ENCODE measurements around the gene LZTS3. TPM values are rescaled to one million over a fixed set of nuclear protein-coding genes. Genes with fewer than 3 reads are reported as not detected.

Gene LZTS3
- total and polyA plus RNA-seq, 2 of the 13 experiments (the other 11 are each of a cell fraction or from before 2014, with no cell fraction given) = 10.1 to 31.3 TPM

DNA sequence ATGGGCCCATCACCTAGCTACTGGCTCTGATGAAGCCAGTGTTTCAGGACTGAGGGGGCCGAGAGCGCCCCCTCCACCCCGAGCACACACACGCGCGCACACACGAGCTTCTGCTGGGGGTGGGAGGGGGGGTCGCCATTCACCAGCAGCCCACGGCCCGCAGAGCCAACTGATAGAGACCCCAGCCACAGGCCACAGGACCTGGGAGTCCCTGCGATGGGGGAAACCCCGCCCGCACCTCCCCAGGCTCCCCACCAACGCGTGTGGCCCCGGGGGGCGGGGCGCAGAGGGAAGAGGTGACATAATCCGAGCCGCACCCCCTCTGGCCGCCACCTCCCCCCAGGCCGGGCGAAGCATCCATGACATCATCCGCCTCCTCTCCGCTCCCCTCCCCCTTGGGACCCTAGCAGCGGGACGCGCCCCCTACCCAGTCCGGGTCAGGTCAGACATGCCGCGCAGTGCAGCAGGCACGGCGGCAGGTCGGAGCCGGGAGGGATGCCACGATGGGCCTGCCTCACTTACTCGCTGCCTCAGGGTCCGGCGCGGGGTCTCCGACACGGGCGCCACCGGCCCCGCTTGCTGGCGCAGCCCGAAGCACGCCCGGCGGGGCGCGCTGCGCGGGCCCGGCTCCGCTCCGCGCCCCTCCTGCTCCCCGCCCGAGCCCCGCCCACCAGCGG, at the start of gene LZTS3 (continued):
- TF ChIP-seq, protein P1, sequence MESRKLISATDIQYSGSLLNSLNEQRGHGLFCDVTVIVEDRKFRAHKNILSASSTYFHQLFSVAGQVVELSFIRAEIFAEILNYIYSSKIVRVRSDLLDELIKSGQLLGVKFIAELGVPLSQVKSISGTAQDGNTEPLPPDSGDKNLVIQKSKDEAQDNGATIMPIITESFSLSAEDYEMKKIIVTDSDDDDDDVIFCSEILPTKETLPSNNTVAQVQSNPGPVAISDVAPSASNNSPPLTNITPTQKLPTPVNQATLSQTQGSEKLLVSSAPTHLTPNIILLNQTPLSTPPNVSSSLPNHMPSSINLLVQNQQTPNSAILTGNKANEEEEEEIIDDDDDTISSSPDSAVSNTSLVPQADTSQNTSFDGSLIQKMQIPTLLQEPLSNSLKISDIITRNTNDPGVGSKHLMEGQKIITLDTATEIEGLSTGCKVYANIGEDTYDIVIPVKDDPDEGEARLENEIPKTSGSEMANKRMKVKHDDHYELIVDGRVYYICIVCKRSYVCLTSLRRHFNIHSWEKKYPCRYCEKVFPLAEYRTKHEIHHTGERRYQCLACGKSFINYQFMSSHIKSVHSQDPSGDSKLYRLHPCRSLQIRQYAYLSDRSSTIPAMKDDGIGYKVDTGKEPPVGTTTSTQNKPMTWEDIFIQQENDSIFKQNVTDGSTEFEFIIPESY (CRISPR knock-in tag; IDR thresholded peaks at IDR 0.05) = no peak
- TF ChIP-seq ZNF747 (CRISPR knock-in tag; IDR thresholded peaks at IDR 0.05; ENCODE audit: borderline replicate concordance) (peak; percentile 25), RNF2 (conservative IDR thresholded peaks at IDR 0.05; ENCODE audit: low read depth) (no peak), ZNF605 (CRISPR knock-in tag; IDR thresholded peaks at IDR 0.05) (0 out of 2 replicates have a peak, but pooled peaks have one; percentile 29), SMC3 (IDR thresholded peaks at IDR 0.05; ENCODE audit: low read length) (no peak), ELF1 (CRISPR knock-in tag; IDR thresholded peaks at IDR 0.05) (no peak), ZNF10 (CRISPR knock-in tag; IDR thresholded peaks at IDR 0.05; ENCODE audit: borderline replicate concordance, low read depth) (0 out of 2 replicates have a peak, but pooled peaks have one; percentile 84), PCBP1 (IDR thresholded peaks at IDR 0.05; ENCODE audit: borderline replicate concordance, low read depth, low read length) (0 out of 2 replicates have a peak, but pooled peaks have one; percentile 70), ZSCAN29 (CRISPR knock-in tag; conservative IDR thresholded peaks at IDR 0.05) (no peak), PRMT3 (CRISPR knock-in tag; IDR thresholded peaks at IDR 0.05; ENCODE audit: borderline replicate concordance, low read depth) (no peak), ZFP41 (CRISPR knock-in tag; IDR thresholded peaks at IDR 0.05; ENCODE audit: borderline replicate concordance) (peak; percentile 85; the same call in 1 of the 2 replicates), TOPORS (CRISPR knock-in tag; IDR thresholded peaks at IDR 0.05) (0 out of 2 replicates have a peak, but pooled peaks have one; percentile 25), ATF2 (CRISPR knock-in tag; IDR thresholded peaks at IDR 0.05) (peak; percentile 81), RAD21 (CRISPR knock-in tag; IDR thresholded peaks at IDR 0.05) (peak; percentile 49), ZNF484 (CRISPR knock-in tag; IDR thresholded peaks at IDR 0.05; ENCODE audit: borderline replicate concordance, low read depth) (0 out of 2 replicates have a peak, but pooled peaks have one; percentile 25), ARID3A (IDR thresholded peaks at IDR 0.05; ENCODE audit: low read depth, low read length) (no peak), SALL2 (CRISPR knock-in tag; IDR thresholded peaks at IDR 0.05) (peak; percentile 89)
- TF ChIP-seq, protein P2, sequence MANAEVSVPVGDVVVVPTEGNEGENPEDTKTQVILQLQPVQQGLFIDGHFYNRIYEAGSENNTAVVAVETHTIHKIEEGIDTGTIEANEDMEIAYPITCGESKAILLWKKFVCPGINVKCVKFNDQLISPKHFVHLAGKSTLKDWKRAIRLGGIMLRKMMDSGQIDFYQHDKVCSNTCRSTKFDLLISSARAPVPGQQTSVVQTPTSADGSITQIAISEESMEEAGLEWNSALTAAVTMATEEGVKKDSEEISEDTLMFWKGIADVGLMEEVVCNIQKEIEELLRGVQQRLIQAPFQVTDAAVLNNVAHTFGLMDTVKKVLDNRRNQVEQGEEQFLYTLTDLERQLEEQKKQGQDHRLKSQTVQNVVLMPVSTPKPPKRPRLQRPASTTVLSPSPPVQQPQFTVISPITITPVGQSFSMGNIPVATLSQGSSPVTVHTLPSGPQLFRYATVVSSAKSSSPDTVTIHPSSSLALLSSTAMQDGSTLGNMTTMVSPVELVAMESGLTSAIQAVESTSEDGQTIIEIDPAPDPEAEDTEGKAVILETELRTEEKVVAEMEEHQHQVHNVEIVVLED (CRISPR knock-in tag; IDR thresholded peaks at IDR 0.05; ENCODE audit: borderline replicate concordance) = 0 out of 2 replicates have a peak, but pooled peaks have one; percentile 31
- TF ChIP-seq, protein P3, sequence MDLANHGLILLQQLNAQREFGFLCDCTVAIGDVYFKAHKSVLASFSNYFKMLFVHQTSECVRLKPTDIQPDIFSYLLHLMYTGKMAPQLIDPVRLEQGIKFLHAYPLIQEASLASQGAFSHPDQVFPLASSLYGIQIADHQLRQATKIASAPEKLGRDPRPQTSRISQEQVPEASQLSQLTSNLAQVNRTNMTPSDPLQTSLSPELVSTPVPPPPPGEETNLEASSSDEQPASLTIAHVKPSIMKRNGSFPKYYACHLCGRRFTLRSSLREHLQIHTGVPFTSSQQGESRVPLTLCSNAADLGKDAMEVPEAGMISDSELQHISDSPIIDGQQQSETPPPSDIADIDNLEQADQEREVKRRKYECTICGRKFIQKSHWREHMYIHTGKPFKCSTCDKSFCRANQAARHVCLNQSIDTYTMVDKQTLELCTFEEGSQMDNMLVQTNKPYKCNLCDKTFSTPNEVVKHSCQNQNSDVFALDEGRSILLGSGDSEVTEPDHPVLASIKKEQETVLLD (CRISPR knock-in tag; IDR thresholded peaks at IDR 0.05; ENCODE audit: low read depth) = 0 out of 2 replicates have a peak, but pooled peaks have one; percentile 12
- TF ChIP-seq, protein P4, sequence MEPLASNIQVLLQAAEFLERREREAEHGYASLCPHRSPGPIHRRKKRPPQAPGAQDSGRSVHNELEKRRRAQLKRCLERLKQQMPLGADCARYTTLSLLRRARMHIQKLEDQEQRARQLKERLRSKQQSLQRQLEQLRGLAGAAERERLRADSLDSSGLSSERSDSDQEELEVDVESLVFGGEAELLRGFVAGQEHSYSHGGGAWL (CRISPR knock-in tag; IDR thresholded peaks at IDR 0.05) = peak; percentile 33; the same call in 1 of the 2 replicates
